ENCODE results near the gene TMEM163. TPM values are rescaled to one million over a fixed set of nuclear protein-coding genes. Genes with fewer than 3 reads are reported as not detected.
A peak's percentile ranks its signal among the peaks of the same experiment; 100 is the strongest.

TMEM163 gene
- total and polyA plus RNA-seq, 3 experiments from 2014 or later, result 0.45 TPM; not detected in 2

DNA sequence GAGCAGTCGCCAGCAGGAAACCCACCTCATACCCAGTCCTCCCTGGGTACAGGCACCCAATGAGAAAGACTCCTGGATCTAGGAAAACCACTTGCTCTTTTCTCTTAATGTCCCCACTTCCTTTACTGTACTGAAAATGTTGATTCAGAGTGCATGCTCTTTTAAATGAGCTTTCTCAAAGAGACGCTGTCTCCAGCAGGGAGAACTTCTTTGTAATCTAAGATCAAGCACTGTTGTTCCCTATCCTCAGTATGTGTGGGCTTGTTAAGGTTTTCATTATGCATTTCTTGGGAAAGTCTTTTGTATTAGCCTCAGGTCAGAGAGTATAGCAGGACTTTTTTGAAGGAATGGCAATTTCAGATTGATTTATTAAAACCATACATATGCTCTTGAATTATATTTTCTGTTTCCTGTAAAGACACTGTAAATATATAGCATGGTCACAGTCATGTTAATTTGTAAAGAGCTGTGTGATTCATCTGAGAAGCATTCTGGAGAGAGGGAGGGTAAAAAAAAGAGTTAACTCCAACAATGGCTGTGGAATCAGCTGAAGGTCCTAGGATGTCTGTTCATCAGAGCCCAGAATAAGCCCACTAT lies 286.9 kb downstream of the TMEM163 start:
- peaks cover 0 to 1% of the 10 kb centered on the region in 2 donors for H3K27me3 Mint-ChIP-seq
- no peaks in the 10 kb centered on the region for H3K9me3 Mint-ChIP-seq
- peak overlapping the region in 4 of 8 donors; percentile 0 to 48 (median 28) for H3K27ac Mint-ChIP-seq

DNA sequence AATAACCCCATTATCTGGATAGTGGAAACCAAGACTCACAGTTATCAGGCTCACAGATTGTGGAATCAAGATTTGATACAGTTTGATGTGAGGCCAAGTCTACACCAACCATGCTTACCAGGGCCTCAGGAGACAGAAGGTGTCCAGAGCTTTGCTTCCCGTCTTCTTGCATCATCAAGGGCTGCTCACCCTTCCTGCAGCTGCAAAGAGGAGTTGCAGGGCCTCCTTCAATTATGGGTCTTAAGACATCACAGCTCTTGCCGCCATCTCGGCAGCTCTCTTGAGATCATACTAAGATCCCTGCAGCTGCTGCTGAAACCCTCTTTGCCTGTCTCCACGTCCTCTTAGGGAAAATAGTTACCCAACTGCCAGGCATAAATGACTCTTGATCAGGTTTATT lies 288.9 kb downstream of the TMEM163 start:
- Mint-ChIP-seq H3K9me3 (no peaks in the 10 kb centered on the region), H3K4me3 (no peak overlapping the region), H3K36me3 (peaks cover 0 to 97% (median 27%) of the 10 kb centered on the region in 3 donors), H3K27ac (peak overlapping the region in 2 of 8 donors; percentile 18 to 72), H3K27me3 (no peaks in the 10 kb centered on the region), H3K4me1 (peaks cover 2 to 9% (median 2%) of the 10 kb centered on the region in 3 donors)
- DNase-seq, result no peak
- POLR2A ChIA-PET, result no interaction called here
- H3K9me3 ChIP-seq (ENCODE audit: low read length), result no peaks in the 10 kb centered on the region
- CTCF ChIA-PET, result interaction anchor here (1.1 kb wide), 1 partner anchor 21 kb away, joined by 3 read pairs; no protein-coding TSS in a partner anchor
- peaks cover 32% of the 10 kb centered on the region for H3K36me3 ChIP-seq (ENCODE audit: insufficient read depth, low read length)
- H3K4me1 ChIP-seq (ENCODE audit: insufficient read depth, low read length), result no peaks in the 10 kb centered on the region
- H3K27me3 ChIP-seq (ENCODE audit: insufficient read depth, low read length, poor library complexity, severe bottlenecking), result no peaks in the 10 kb centered on the region
- H3K27ac ChIP-seq (ENCODE audit: low read depth, low read length), result no peak overlapping the region
- no peak overlapping the region for H3K4me3 ChIP-seq (ENCODE audit: low read length)

More for the DNA sequence above, 286.9 kb downstream of the TMEM163 start:
- no peak overlapping the region for H3K4me3 Mint-ChIP-seq
- ChIA-PET POLR2A (no interaction called here), CTCF (no interaction called here)
- H3K4me1 Mint-ChIP-seq, result no peaks in the 10 kb centered on the region
- peaks cover 0 to 96% (median 27%) of the 10 kb centered on the region in 3 donors for H3K36me3 Mint-ChIP-seq
- Histone ChIP-seq H3K4me3 (ENCODE audit: low read length) (no peak overlapping the region), H3K36me3 (ENCODE audit: insufficient read depth, low read length) (peaks cover 45% of the 10 kb centered on the region), H3K4me1 (ENCODE audit: insufficient read depth, low read length) (no peaks in the 10 kb centered on the region), H3K9me3 (ENCODE audit: low read length) (no peaks in the 10 kb centered on the region), H3K27ac (ENCODE audit: low read depth, low read length) (no peak overlapping the region), H3K27me3 (ENCODE audit: insufficient read depth, low read length, poor library complexity, severe bottlenecking) (no peaks in the 10 kb centered on the region)
- DNase-seq, result no peak

DNA sequence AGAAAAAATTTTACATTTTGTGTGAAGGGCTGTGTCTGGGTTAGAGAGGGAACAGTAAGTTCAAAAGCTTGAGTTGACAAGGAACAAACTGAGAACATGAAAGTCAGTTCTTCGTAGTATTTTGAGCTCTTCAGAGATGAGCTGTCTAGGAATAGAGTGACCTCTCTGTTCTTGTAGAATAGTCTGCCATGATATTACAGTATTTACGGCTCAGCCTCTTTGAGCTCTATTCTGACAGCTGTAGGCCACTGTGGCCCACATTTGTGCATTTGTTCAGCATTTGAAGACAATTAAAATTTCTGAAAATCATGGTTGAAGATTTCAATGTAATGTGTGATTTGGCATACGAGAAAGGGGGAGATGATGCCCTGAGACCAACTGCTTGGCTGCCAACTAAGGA lies 292.1 kb downstream of the TMEM163 start:
- Histone ChIP-seq H3K36me3 (ENCODE audit: insufficient read depth, low read length) (peaks cover 51% of the 10 kb centered on the region), H3K9me3 (ENCODE audit: low read length) (no peaks in the 10 kb centered on the region), H3K4me1 (ENCODE audit: insufficient read depth, low read length) (no peaks in the 10 kb centered on the region), H3K4me3 (ENCODE audit: low read length) (no peak overlapping the region), H3K27me3 (ENCODE audit: insufficient read depth, low read length, poor library complexity, severe bottlenecking) (no peaks in the 10 kb centered on the region), H3K27ac (ENCODE audit: low read depth, low read length) (no peak overlapping the region)
- Mint-ChIP-seq H3K9me3 (no peaks in the 10 kb centered on the region), H3K36me3 (peaks cover 0 to 95% (median 28%) of the 10 kb centered on the region in 3 donors), H3K27me3 (no peaks in the 10 kb centered on the region), H3K27ac (peak overlapping the region in 1 of 8 donors; percentile 28), H3K4me3 (no peak overlapping the region), H3K4me1 (peaks cover 2 to 12% (median 4%) of the 10 kb centered on the region in 3 donors)
- POLR2A ChIA-PET, result no interaction called here
- DNase-seq, result no peak
- CTCF ChIA-PET, result interaction anchor here (0.9 to 1.0 kb wide), 2 partner anchors 9 to 309 kb away, joined by 3 read pairs; no protein-coding TSS in a partner anchor

DNA sequence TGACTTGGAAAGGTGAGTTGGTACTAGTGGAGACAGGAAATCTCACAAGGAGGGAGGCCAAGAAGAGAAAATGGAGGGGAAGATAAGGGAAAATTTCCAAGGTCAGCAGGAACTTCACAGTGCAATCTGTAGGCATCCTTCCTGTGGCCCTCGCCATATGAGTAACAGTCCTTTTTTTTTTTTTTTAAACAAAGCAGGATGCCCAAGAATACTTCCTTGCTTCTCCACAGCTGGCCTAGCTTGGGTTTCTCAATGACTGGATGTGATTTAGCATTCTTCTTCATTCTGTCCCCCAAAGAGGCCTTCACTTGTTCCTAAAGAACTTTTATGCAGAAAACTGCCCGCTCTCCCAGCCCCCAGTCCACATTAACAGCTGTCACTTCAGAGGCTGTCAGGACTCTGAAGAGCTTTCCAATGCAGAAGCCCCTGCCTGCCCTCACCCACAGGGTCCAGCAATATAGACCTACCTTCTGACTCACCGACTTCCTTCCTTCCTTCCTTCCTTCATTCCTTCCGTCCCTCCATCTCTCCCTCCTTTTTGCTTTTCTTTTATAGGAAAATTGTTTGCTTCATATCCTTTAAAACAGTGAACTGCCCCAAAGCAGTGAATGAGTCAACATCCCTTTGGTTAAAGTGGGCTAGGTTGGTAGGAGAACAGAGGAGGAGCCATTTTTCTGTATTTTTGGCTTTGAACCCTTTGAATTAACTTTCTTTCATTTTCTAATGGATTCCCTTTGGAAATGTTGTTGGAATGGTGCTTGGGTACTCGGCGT lies 292.9 kb downstream of the TMEM163 start:
- Histone ChIP-seq H3K9me3 (ENCODE audit: low read length) (no peaks in the 10 kb centered on the region), H3K4me1 (ENCODE audit: insufficient read depth, low read length) (no peaks in the 10 kb centered on the region), H3K27me3 (ENCODE audit: insufficient read depth, low read length, poor library complexity, severe bottlenecking) (no peaks in the 10 kb centered on the region), H3K36me3 (ENCODE audit: insufficient read depth, low read length) (peaks cover 43% of the 10 kb centered on the region), H3K27ac (ENCODE audit: low read depth, low read length) (no peak overlapping the region), H3K4me3 (ENCODE audit: low read length) (no peak overlapping the region)
- no peak overlapping the region for H3K4me3 Mint-ChIP-seq
- peaks cover 0 to 92% (median 28%) of the 10 kb centered on the region in 3 donors for H3K36me3 Mint-ChIP-seq
- peak overlapping the region in 4 of 8 donors; percentile 14 to 85 (median 78) for H3K27ac Mint-ChIP-seq
- POLR2A ChIA-PET, result no interaction called here
- H3K9me3 Mint-ChIP-seq, result no peaks in the 10 kb centered on the region
- no peak for DNase-seq
- no peaks in the 10 kb centered on the region for H3K27me3 Mint-ChIP-seq
- peaks cover 2 to 12% (median 4%) of the 10 kb centered on the region in 3 donors for H3K4me1 Mint-ChIP-seq
- CTCF ChIA-PET, result interaction anchor here (0.9 kb wide), 1 partner anchor 9 kb away, joined by 3 read pairs; no protein-coding TSS in a partner anchor

DNA sequence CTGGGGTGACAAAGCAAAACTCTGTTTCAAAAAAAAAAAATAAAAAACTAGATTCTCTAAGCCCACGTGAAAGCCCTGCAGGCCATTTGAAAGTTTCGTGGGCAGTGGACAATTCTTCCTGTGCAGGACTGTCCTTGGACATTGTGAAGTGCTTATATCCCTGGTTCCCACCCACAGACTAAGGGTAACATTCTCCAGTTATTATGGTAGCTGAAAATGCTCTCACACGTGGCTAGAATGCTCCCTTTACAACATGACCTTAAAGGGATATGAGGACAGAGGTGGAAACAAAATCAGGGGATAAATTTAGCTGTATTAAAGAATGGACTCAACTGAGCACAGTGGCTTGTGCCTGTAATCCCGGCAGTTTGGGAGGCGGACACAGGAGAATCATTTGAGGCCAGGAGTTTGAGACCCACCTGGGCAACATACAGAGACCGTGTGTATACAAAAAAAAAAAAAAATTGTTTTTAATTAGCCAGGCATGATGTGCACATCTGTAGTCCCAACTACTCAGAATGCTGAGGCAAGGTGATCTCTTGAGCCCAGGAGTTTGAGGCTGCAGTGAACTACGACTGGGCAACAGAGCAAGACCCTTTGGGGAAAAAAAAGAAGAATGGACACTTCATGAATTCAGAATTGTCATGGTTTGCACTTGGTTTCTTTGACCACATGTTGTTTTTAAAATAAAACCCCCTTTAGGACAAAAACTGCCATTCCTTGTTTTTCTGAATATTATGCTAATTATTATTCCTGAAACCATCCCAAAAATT lies 297.1 kb downstream of the TMEM163 start:
- DNase-seq, result no peak
- H3K27me3 Mint-ChIP-seq, result no peaks in the 10 kb centered on the region
- Histone ChIP-seq H3K36me3 (ENCODE audit: insufficient read depth, low read length) (peaks cover 20% of the 10 kb centered on the region), H3K27me3 (ENCODE audit: insufficient read depth, low read length, poor library complexity, severe bottlenecking) (no peaks in the 10 kb centered on the region), H3K4me3 (ENCODE audit: low read length) (no peak overlapping the region), H3K27ac (ENCODE audit: low read depth, low read length) (no peak overlapping the region), H3K4me1 (ENCODE audit: insufficient read depth, low read length) (no peaks in the 10 kb centered on the region), H3K9me3 (ENCODE audit: low read length) (no peaks in the 10 kb centered on the region)
- H3K27ac Mint-ChIP-seq, result peak overlapping the region in 1 of 8 donors; percentile 47
- no peak overlapping the region for H3K4me3 Mint-ChIP-seq
- no peaks in the 10 kb centered on the region for H3K9me3 Mint-ChIP-seq
- H3K36me3 Mint-ChIP-seq, result peaks cover 0 to 82% (median 27%) of the 10 kb centered on the region in 3 donors
- ChIA-PET POLR2A (no interaction called here), CTCF (interaction anchor here (1.2 to 1.5 kb wide), 3 partner anchors 176 to 303 kb away, joined by 3 to 4 read pairs (median 4); no protein-coding TSS in a partner anchor)
- H3K4me1 Mint-ChIP-seq, result peaks cover 2 to 12% (median 4%) of the 10 kb centered on the region in 3 donors

DNA sequence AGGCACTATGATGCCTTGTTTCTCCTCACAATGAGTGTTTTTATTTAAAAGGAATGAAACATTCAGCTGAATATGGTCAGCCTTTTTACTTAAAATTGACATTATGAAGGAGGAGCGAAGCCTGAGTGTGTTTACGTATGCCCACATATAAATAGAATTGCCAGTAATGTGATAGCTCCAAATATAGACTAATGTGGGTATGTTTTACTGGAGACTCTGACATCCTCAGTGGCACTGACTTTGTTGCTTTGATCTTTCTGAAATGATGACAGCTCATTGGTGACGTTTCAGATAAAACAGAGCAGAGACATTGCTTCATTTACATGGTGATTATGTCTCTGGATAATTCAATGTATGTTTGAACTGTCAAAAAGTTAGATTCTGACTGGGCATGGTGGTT lies 297.9 kb downstream of the TMEM163 start:
- peak overlapping the region in 1 of 8 donors; percentile 51 for H3K27ac Mint-ChIP-seq
- no peaks in the 10 kb centered on the region for H3K27me3 Mint-ChIP-seq
- CTCF ChIA-PET, result interaction anchor here (0.8 to 1.5 kb wide), 5 partner anchors 9 to 303 kb away, joined by 3 to 4 read pairs (median 4); no protein-coding TSS in a partner anchor
- peaks cover 20% of the 10 kb centered on the region for H3K36me3 ChIP-seq (ENCODE audit: insufficient read depth, low read length)
- peaks cover 3 to 7% (median 4%) of the 10 kb centered on the region in 3 donors for H3K4me1 Mint-ChIP-seq
- H3K4me3 ChIP-seq (ENCODE audit: low read length), result no peak overlapping the region
- H3K9me3 Mint-ChIP-seq, result no peaks in the 10 kb centered on the region
- no peak overlapping the region for H3K27ac ChIP-seq (ENCODE audit: low read depth, low read length)
- peaks cover 0 to 78% (median 27%) of the 10 kb centered on the region in 3 donors for H3K36me3 Mint-ChIP-seq
- H3K4me1 ChIP-seq (ENCODE audit: insufficient read depth, low read length), result no peaks in the 10 kb centered on the region
- H3K27me3 ChIP-seq (ENCODE audit: insufficient read depth, low read length, poor library complexity, severe bottlenecking), result no peaks in the 10 kb centered on the region
- no peak for DNase-seq
- H3K4me3 Mint-ChIP-seq, result no peak overlapping the region
- H3K9me3 ChIP-seq (ENCODE audit: low read length), result no peaks in the 10 kb centered on the region
- POLR2A ChIA-PET, result no interaction called here

DNA sequence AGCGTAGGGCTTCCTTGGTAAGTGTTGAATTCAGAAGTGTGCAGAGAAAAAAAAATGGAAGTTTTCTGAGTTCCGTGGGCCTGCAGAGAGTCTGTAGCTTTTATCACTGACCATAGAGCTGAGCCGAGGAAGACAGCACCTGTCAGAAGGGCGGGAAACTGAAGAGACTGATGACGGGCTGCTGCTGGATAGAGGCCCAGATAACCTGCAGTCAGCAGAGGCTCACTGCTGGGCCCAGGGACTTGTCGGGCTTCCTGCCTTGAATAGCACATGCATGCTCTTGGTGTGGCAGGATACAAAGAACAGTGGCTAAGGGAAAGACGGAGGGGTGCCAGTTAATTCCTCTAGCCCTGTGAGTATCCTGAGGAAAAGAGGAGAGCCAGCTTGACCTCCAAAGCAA lies 298.5 kb downstream of the TMEM163 start:
- Histone ChIP-seq H3K4me1 (ENCODE audit: insufficient read depth, low read length) (no peaks in the 10 kb centered on the region), H3K4me3 (ENCODE audit: low read length) (no peak overlapping the region), H3K27ac (ENCODE audit: low read depth, low read length) (no peak overlapping the region), H3K36me3 (ENCODE audit: insufficient read depth, low read length) (peaks cover 20% of the 10 kb centered on the region), H3K27me3 (ENCODE audit: insufficient read depth, low read length, poor library complexity, severe bottlenecking) (no peaks in the 10 kb centered on the region), H3K9me3 (ENCODE audit: low read length) (no peaks in the 10 kb centered on the region)
- peaks cover 0 to 77% (median 23%) of the 10 kb centered on the region in 3 donors for H3K36me3 Mint-ChIP-seq
- H3K27ac Mint-ChIP-seq, result no peak overlapping the region
- H3K4me1 Mint-ChIP-seq, result peaks cover 2 to 4% (median 4%) of the 10 kb centered on the region in 3 donors
- H3K4me3 Mint-ChIP-seq, result no peak overlapping the region
- H3K9me3 Mint-ChIP-seq, result no peaks in the 10 kb centered on the region
- CTCF ChIA-PET, result interaction anchor here (0.8 to 1.5 kb wide), 5 partner anchors 9 to 302 kb away, joined by 3 to 4 read pairs (median 4); no protein-coding TSS in a partner anchor
- DNase-seq, result no peak
- no peaks in the 10 kb centered on the region for H3K27me3 Mint-ChIP-seq
- POLR2A ChIA-PET, result no interaction called here
